Fibroblast of peridontal ligament (primary cell): ENCODE measurements around the gene COL23A1.

Experiments
- DNase-seq: peaks from one replicate; pipeline ENCODE4 v3.0.0-alpha.2; 2010; ENCODE audit errors: extremely low read depth

Gene COL23A1

GRCh38 chr5:178531786-178532185 is 58.4 kb downstream of the COL23A1 start:
- DNase-seq: no peak

GRCh38 chr5:178530526-178530925 is 59.7 kb downstream of the COL23A1 start:
- DNase-seq: no peak

- DNase-seq: no peak
These were observed 61.1 kb downstream of the COL23A1 start for GRCh38 chr5:178529080-178529479.

GRCh38 chr5:178527458-178528307 is 62.5 kb downstream of the COL23A1 start:
- no peak for DNase-seq

GRCh38 chr5:178526773-178527457 is 63.3 kb downstream of the COL23A1 start:
- DNase-seq: no peak

GRCh38 chr5:178525906-178526732 is 64.1 kb downstream of the COL23A1 start:
- DNase-seq: no peak

- no peak for DNase-seq
These were observed 65.9 kb downstream of the COL23A1 start for GRCh38 chr5:178524093-178524882.

- DNase-seq: no peak
These were observed 67.8 kb downstream of the COL23A1 start for GRCh38 chr5:178522361-178522760.

- DNase-seq: no peak
These were observed 69.3 kb downstream of the COL23A1 start for GRCh38 chr5:178520851-178521250.

- no peak for DNase-seq
These were observed 70.4 kb downstream of the COL23A1 start for GRCh38 chr5:178519804-178520203.

- DNase-seq: no peak
These were observed 71.0 kb downstream of the COL23A1 start for GRCh38 chr5:178519155-178519554.

GRCh38 chr5:178516504-178517235 is 73.5 kb downstream of the COL23A1 start:
- DNase-seq: no peak

GRCh38 chr5:178515776-178516503 is 74.3 kb downstream of the COL23A1 start:
- DNase-seq: no peak

GRCh38 chr5:178514851-178515418 is 75.3 kb downstream of the COL23A1 start:
- DNase-seq: no peak

GRCh38 chr5:178511172-178511571 is 79.0 kb downstream of the COL23A1 start:
- DNase-seq: no peak

- no peak for DNase-seq
These were observed 80.6 kb downstream of the COL23A1 start for GRCh38 chr5:178509491-178510057.

GRCh38 chr5:178507151-178507932 is 82.9 kb downstream of the COL23A1 start:
- no peak for DNase-seq

GRCh38 chr5:178505639-178506407 is 84.4 kb downstream of the COL23A1 start:
- no peak for DNase-seq
